DMS53 treated with DMSO at 0.1 percent for 48 hours (cell line): ENCODE data around the gene MUC22.
"Not testable (repeated sequence)": the region's sequence is repeated elsewhere in the genome, so short reads cannot be mapped to it uniquely, and the experiment has no call there.

ENCODE experiments used
- DNase-seq: peaks from one replicate; lab custom pipeline; 2025; ENCODE audit not compliant: unreplicated experiment; lab: John Stamatoyannopoulos, UW

The MUC22 gene

GRCh38 chr6:31010393-31011060, at the start of gene MUC22:
Gene MUC22 (plus strand): TSS chr6:31010474. CDS start chr6:31010707, 233 bp downstream.
- DNase-seq, result no peak

- DNase-seq, result no peak
These were observed 49.2 kb upstream of the MUC22 start for GRCh38 chr6:30960907-30961673.

GRCh38 chr6:30962716-30963115, 47.6 kb upstream of the MUC22 start:
- no peak for DNase-seq

- no peak for DNase-seq
These were observed 46.6 kb upstream of the MUC22 start for GRCh38 chr6:30963641-30964040.

- DNase-seq, result no peak
These were observed 46.2 kb upstream of the MUC22 start for GRCh38 chr6:30964075-30964474.

- DNase-seq, result no peak
These were observed 45.1 kb upstream of the MUC22 start for GRCh38 chr6:30965140-30965601.

GRCh38 chr6:30966154-30966553, 44.1 kb upstream of the MUC22 start:
- DNase-seq, result no peak

- not testable (repeated sequence) for DNase-seq
These were observed 41.1 kb upstream of the MUC22 start for GRCh38 chr6:30969171-30969570.

GRCh38 chr6:30970946-30971345, 39.3 kb upstream of the MUC22 start:
- no peak for DNase-seq

- DNase-seq, result no peak
These were observed 37.5 kb upstream of the MUC22 start for GRCh38 chr6:30972816-30973215.

GRCh38 chr6:30974490-30975252, 35.6 kb upstream of the MUC22 start:
- DNase-seq, result no peak

- DNase-seq, result no peak
These were observed 31.1 kb upstream of the MUC22 start for GRCh38 chr6:30979141-30979540.

GRCh38 chr6:30979690-30980089, 30.6 kb upstream of the MUC22 start:
- no peak for DNase-seq

GRCh38 chr6:30981942-30982772, 28.1 kb upstream of the MUC22 start:
- peak; percentile 9 for DNase-seq

GRCh38 chr6:30983439-30983838, 26.8 kb upstream of the MUC22 start, which contains the start of gene MUC21:
Gene MUC21 (plus strand): TSS chr6:30983718. CDS start chr6:30983959, 241 bp downstream.
- no peak for DNase-seq

- no peak for DNase-seq
These were observed 24.8 kb upstream of the MUC22 start for GRCh38 chr6:30985490-30985889.

- DNase-seq, result no peak
These were observed 23.0 kb upstream of the MUC22 start for GRCh38 chr6:30987304-30987703.

- DNase-seq, result no peak
These were observed 22.0 kb upstream of the MUC22 start for GRCh38 chr6:30988209-30988825.

- DNase-seq, result no peak
These were observed 19.7 kb upstream of the MUC22 start for GRCh38 chr6:30990422-30991086.

- DNase-seq, result no peak
These were observed 18.4 kb upstream of the MUC22 start for GRCh38 chr6:30991891-30992290.
